Measurements from ENCODE around the gene ETV6. TPM values are rescaled to one million over a fixed set of nuclear protein-coding genes. Genes with fewer than 3 reads are reported as not detected.

ETV6 gene
- total RNA-seq, 1 experiment from 2014 or later = 17.2 TPM

DNA sequence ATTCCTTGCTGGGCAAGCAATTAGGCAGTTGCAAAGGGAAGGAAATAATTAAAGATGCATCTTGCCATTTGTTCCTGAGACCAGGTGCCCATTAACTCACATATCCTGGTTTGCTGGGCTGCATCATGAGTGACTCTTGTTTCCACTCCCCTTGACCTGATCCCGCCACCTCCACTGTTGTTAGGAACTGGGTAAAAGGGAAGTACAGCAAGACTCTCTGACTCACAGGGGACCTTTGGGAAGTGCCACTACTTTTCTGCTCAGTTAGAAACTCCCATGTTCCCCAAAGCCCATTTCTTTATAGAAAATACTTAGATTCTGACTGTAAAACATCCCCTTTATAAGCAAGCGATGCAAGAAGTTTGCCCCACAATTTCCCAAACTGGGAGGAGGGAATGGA, 235.2 kb downstream of the ETV6 start:
- H3K9me3 ChIP-seq (ENCODE audit: control insufficient read depth, insufficient read depth, low read depth, low read length) = no peaks in the 10 kb centered on the region
- H3K36me3 ChIP-seq (ENCODE audit: control insufficient read depth, insufficient read depth, low read length) = no peaks in the 10 kb centered on the region
- BruUV-seq (replicated peaks) = no TSS peak
- H3K27ac ChIP-seq (ENCODE audit: low read length) = no peak overlapping the region
- intact Hi-C loops (cut with micrococcal nuclease; ENCODE audit: unreplicated experiment) = no loop called here
- ChIA-PET POLR2A (no interaction called here), CTCF (no interaction called here)
- in situ Hi-C loops (cut with HindIII; ENCODE audit: low pct_unique_long_range_greater_than_20kb, low sequenced_read_pairs) = no loop called here
- H3K4me3 ChIP-seq (ENCODE audit: low read depth in 2 of 2, low read length in 2 of 2) = no peak overlapping the region
- DNase-seq (ENCODE audit: low read depth, low spot score) (no peak), ATAC-seq (no peak)
- H3K4me1 ChIP-seq (ENCODE audit: control insufficient read depth, insufficient read depth, low read length) = no peaks in the 10 kb centered on the region; the same call in 1 of the 2 replicates
- no peaks in the 10 kb centered on the region for H3K27me3 ChIP-seq (ENCODE audit: control insufficient read depth, insufficient read depth, low read length)
- no peak for TF ChIP-seq POLR2AphosphoS5 (IDR thresholded peaks at IDR 0.05; ENCODE audit: low read depth, low read length)
- TF ChIP-seq, protein P1, sequence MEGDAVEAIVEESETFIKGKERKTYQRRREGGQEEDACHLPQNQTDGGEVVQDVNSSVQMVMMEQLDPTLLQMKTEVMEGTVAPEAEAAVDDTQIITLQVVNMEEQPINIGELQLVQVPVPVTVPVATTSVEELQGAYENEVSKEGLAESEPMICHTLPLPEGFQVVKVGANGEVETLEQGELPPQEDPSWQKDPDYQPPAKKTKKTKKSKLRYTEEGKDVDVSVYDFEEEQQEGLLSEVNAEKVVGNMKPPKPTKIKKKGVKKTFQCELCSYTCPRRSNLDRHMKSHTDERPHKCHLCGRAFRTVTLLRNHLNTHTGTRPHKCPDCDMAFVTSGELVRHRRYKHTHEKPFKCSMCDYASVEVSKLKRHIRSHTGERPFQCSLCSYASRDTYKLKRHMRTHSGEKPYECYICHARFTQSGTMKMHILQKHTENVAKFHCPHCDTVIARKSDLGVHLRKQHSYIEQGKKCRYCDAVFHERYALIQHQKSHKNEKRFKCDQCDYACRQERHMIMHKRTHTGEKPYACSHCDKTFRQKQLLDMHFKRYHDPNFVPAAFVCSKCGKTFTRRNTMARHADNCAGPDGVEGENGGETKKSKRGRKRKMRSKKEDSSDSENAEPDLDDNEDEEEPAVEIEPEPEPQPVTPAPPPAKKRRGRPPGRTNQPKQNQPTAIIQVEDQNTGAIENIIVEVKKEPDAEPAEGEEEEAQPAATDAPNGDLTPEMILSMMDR (IDR thresholded peaks at IDR 0.05) = no peak
- TF ChIP-seq SIN3A (IDR thresholded peaks at IDR 0.05; ENCODE audit: borderline replicate concordance, insufficient read depth, low read depth, low read length) = no peak
- TF ChIP-seq, protein P2, sequence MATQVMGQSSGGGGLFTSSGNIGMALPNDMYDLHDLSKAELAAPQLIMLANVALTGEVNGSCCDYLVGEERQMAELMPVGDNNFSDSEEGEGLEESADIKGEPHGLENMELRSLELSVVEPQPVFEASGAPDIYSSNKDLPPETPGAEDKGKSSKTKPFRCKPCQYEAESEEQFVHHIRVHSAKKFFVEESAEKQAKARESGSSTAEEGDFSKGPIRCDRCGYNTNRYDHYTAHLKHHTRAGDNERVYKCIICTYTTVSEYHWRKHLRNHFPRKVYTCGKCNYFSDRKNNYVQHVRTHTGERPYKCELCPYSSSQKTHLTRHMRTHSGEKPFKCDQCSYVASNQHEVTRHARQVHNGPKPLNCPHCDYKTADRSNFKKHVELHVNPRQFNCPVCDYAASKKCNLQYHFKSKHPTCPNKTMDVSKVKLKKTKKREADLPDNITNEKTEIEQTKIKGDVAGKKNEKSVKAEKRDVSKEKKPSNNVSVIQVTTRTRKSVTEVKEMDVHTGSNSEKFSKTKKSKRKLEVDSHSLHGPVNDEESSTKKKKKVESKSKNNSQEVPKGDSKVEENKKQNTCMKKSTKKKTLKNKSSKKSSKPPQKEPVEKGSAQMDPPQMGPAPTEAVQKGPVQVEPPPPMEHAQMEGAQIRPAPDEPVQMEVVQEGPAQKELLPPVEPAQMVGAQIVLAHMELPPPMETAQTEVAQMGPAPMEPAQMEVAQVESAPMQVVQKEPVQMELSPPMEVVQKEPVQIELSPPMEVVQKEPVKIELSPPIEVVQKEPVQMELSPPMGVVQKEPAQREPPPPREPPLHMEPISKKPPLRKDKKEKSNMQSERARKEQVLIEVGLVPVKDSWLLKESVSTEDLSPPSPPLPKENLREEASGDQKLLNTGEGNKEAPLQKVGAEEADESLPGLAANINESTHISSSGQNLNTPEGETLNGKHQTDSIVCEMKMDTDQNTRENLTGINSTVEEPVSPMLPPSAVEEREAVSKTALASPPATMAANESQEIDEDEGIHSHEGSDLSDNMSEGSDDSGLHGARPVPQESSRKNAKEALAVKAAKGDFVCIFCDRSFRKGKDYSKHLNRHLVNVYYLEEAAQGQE (IDR thresholded peaks at IDR 0.05; ENCODE audit: insufficient read depth in 1 of 2, low read depth in 2 of 2, low read length in 1 of 2) = no peak
- TF ChIP-seq TCF7L2 (IDR thresholded peaks at IDR 0.05; ENCODE audit: low read depth, low read length) = no peak

DNA sequence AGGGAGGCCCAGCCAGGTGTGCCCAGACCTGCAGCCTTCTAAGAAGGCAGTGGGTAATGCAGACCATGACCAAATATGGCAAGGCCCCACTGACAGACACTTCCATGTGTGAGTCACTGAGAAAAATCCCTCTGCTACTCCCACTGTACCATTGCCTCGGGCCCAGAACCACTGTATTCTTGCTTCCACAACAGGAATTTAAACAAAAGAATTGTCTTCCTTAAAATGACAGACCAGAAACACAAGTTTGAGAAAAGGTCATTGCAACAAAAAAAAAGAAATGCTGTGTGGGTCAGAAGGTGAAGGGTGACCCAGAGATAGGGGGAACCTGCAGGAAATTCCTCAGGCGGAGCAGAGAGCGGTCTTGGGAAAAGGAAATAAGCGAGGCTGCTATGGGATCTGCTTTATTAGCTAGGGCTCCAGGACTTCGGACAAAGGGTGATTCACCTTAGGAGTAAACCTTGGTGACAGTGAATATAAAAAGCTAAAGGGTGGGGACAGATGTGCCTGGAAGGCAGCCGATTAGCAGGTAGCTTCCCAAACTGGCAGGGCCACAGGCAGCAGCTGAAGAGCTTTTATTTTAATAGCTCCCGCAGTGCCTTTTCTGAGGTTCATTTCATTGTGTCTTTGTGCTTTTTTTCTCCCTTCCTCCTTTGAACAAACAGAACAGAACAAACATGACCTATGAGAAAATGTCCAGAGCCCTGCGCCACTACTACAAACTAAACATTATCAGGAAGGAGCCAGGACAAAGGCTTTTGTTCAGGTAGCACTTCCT, 236.0 kb downstream of the ETV6 start:
- Histone ChIP-seq H3K9me3 (ENCODE audit: control insufficient read depth, insufficient read depth, low read depth, low read length) (no peaks in the 10 kb centered on the region), H3K27ac (ENCODE audit: low read length) (no peak overlapping the region), H3K36me3 (ENCODE audit: control insufficient read depth, insufficient read depth, low read length) (no peaks in the 10 kb centered on the region), H3K4me1 (ENCODE audit: control insufficient read depth, insufficient read depth, low read length) (no peaks in the 10 kb centered on the region; the same call in 1 of the 2 replicates), H3K27me3 (ENCODE audit: control insufficient read depth, insufficient read depth, low read length) (no peaks in the 10 kb centered on the region), H3K4me3 (ENCODE audit: low read depth in 2 of 2, low read length in 2 of 2) (no peak overlapping the region)
- in situ Hi-C loops (cut with HindIII; ENCODE audit: low pct_unique_long_range_greater_than_20kb, low sequenced_read_pairs) (no loop called here), intact Hi-C loops (cut with micrococcal nuclease; ENCODE audit: unreplicated experiment) (no loop called here)
- BruUV-seq (replicated peaks) = no TSS peak
- DNase-seq (ENCODE audit: low read depth, low spot score) (no peak), ATAC-seq (no peak)
- TF ChIP-seq TCF7L2 (IDR thresholded peaks at IDR 0.05; ENCODE audit: low read depth, low read length) (no peak), SIN3A (IDR thresholded peaks at IDR 0.05; ENCODE audit: borderline replicate concordance, insufficient read depth, low read depth, low read length) (no peak), POLR2AphosphoS5 (IDR thresholded peaks at IDR 0.05; ENCODE audit: low read depth, low read length) (no peak)
- TF ChIP-seq, protein P1 (IDR thresholded peaks at IDR 0.05) = no peak
- TF ChIP-seq, protein P2 (IDR thresholded peaks at IDR 0.05; ENCODE audit: insufficient read depth in 1 of 2, low read depth in 2 of 2, low read length in 1 of 2) = no peak
- ChIA-PET POLR2A (no interaction called here), CTCF (no interaction called here)

Measured in Panc1 (cell line).